Measurements from ENCODE around the gene S100A6.
"Not testable (repeated sequence)": the region's sequence is repeated elsewhere in the genome, so short reads cannot be mapped to it uniquely, and the experiment has no call there.

- not testable (repeated sequence) for TF ChIP-seq CTCF (conservative IDR thresholded peaks at IDR 0.05 in 1 of 2, IDR thresholded peaks at IDR 0.05 in 1 of 2; ENCODE audit: extremely low read depth in 1 of 2, insufficient read depth in 1 of 2, low read depth in 1 of 2, low read length in 2 of 2); EZH2 (IDR thresholded peaks at IDR 0.05; ENCODE audit: borderline replicate concordance, low read length)
These were observed 26.2 kb upstream of the S100A6 start for GRCh38 chr1:153562021-153562420.

All from mammary epithelial cell (primary cell).